GM12891 (cell line): ENCODE measurements around the gene HERC2.

Source experiments
- DNase-seq: peaks from one replicate; pipeline ENCODE4 v3.0.0; 2011; ENCODE audit warnings: low spot score; ENCODE audit not compliant: insufficient read length
- FAIRE-seq: peaks from 2 replicates; lab custom pipeline; 2011; peaks lifted over from hg19 to GRCh38; lab: Jason Lieb, UNC
- PAX5 ChIP-seq: IDR thresholded peaks from 2 replicates; pipeline ENCODE4 v1.6.1; 2011; ENCODE audit warnings: low read length, moderate library complexity, mild to moderate bottlenecking; ENCODE audit not compliant: insufficient read depth, severe bottlenecking
- POLR2A ChIP-seq: IDR thresholded peaks from 2 replicates; pipeline ENCODE4 v1.6.1; 2011; ENCODE audit warnings: low read depth, low read length, control low read depth
- POLR2AphosphoS5 ChIP-seq: IDR thresholded peaks from 2 replicates; pipeline ENCODE4 v1.6.1; 2011; ENCODE audit warnings: low read depth, low read length, control low read depth
- POU2F2 ChIP-seq: IDR thresholded peaks from 2 replicates; pipeline ENCODE4 v1.6.1; 2011; ENCODE audit warnings: low read depth, mild to moderate bottlenecking, control low read depth, low read length, moderate library complexity
- SPI1 ChIP-seq: IDR thresholded peaks from 2 replicates; pipeline ENCODE4 v1.6.1; 2011; ENCODE audit warnings: low read depth, low read length, control low read depth
- TAF1 ChIP-seq: IDR thresholded peaks from 2 replicates; pipeline ENCODE4 v1.6.1; 2011; ENCODE audit warnings: low read depth, low read length, control low read depth

HERC2 gene

DNA sequence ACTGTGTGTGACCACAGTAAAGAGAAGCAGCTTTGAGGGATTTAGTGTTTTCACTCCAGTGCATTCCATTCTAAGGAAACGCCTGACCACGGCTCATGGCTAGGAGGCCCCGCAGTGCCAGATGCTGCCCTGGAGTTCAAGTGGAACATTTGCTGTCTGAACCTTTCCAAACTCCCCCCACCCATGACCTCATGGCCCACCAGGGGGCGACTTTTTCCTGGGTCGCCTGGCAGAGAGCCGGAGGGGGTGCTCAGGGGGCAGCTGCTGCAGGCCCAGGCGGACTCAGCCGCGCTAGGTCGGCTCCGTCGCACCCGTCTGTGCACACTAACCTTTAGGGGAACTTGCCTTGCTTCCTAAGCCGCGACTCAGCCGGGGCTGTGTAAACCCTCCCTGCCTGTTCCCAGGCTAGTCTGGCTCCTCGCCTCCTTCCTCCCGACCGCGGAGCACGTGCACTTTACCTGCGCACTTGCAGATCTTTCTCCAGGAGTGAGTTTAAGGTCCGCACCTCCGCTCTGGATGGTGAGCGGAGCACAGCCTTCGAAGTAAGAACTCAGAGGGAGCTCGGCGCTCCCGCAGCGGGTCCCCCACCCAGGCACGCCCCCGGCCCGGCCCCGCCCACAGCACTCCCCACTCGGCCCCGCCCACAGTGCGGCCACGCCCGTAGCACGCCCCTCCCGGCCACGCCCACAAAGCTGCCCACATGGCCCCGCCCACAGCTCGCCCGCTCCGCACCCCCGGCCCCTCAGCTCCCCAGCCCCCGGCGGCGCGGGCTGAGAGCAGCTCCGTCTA, 223.0 kb downstream of the HERC2 start, which contains the start of gene OCA2:
Gene OCA2 (minus strand): TSS at position 550 of the 789 bp plus-strand sequence. CDS start 17,441 bp downstream, outside the sequence.
- TF ChIP-seq POLR2AphosphoS5 (no peak), POLR2A (no peak), PAX5 (no peak), POU2F2 (no peak), SPI1 (no peak), TAF1 (no peak)

GRCh38 chr15:28098360-28098765, 223.6 kb downstream of the HERC2 start:
- FAIRE-seq (no peak), DNase-seq (no peak)
- TF ChIP-seq SPI1, result no peak
- TF ChIP-seq POLR2A, result no peak
- TF ChIP-seq PAX5, result no peak
- TF ChIP-seq POU2F2, result no peak
- no peak for TF ChIP-seq POLR2AphosphoS5
- TF ChIP-seq TAF1, result no peak

More for the DNA sequence above, 223.0 kb downstream of the HERC2 start, which contains the start of gene OCA2:
- no peak for DNase-seq
- peak; percentile 23 for FAIRE-seq

DNA sequence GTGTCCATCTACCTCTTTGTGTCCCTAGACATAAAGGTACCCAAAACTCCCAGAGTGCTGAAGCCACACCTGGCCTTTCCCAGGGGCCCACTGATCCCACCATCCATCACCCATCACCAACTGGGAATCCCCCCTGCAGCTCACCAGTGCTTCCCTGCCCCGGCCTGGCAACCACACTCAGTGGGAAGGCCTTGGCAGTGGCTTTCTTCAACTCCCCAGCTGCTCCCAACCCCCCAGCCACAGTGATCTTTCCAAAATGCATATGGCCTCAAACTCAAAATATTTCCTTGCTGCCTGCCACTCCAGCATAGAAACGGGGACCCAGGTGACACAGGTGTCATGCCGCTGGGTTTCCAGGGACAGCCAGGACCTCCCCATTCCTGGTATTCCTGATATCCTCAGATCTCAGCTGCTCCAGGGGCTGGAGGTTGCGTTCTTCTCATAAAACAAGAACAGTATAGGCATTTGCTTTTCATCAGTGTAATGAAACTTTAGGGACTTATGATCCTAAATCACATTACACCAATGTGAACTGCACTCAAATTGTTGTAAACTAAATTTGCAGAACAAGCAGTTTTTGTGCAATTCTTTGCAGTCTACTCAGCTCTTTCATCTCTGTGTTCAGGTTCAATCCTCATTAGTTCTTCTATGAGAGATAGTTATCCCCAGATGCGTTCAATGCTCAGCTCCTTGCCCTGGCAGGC, 224.2 kb downstream of the HERC2 start:
- DNase-seq, result no peak
- TF ChIP-seq POU2F2, result no peak
- no peak for FAIRE-seq

DNA sequence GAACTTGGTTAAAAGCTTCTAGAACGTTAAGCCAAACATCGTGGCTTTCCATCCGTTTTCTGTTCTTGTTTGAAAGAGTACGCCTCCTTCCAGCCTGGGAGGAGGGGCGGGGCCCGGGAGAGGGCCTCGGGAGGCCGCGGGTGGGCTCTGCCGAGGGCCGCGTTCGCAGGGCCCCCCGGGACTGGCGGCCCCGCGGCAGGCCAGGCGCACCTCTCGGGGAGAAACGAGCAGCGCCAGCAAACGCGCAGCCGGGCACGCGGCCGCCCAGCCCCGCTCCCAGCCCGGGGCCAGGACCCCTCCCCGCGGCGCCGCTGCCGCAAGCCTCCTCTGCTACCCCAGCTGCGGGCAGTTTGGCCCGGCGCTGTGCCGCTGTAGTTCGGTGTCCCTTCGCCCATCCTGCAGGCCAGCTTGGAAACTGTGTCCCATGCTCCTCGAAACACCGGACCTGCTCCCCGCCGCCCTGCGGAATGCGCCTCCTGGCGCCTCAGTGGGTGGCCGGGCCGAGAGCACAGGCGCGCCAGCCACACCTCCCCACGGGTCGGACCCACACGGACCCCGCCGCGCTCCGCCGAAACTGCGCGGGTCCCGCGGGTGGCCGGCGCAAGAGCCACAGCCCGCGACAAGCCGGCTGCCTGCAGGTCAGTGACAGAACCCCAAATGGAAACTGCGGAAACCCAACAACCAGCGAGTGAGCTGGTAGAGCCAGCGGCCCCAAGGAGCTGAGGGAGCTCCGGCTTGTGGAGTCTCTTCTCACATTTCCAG, 225.1 kb downstream of the HERC2 start:
- TF ChIP-seq POU2F2, result no peak
- no peak for TF ChIP-seq TAF1
- no peak for TF ChIP-seq SPI1
- TF ChIP-seq PAX5, result no peak
- TF ChIP-seq POLR2AphosphoS5, result no peak
- no peak for TF ChIP-seq POLR2A
- DNase-seq (no peak), FAIRE-seq (no peak)

- FAIRE-seq, result no peak
- no peak for DNase-seq
- TF ChIP-seq PAX5 (no peak), POLR2A (no peak), POLR2AphosphoS5 (no peak), POU2F2 (no peak), TAF1 (no peak), SPI1 (no peak)
Measured at GRCh38 chr15:28096411-28096669, 225.6 kb downstream of the HERC2 start.

DNA sequence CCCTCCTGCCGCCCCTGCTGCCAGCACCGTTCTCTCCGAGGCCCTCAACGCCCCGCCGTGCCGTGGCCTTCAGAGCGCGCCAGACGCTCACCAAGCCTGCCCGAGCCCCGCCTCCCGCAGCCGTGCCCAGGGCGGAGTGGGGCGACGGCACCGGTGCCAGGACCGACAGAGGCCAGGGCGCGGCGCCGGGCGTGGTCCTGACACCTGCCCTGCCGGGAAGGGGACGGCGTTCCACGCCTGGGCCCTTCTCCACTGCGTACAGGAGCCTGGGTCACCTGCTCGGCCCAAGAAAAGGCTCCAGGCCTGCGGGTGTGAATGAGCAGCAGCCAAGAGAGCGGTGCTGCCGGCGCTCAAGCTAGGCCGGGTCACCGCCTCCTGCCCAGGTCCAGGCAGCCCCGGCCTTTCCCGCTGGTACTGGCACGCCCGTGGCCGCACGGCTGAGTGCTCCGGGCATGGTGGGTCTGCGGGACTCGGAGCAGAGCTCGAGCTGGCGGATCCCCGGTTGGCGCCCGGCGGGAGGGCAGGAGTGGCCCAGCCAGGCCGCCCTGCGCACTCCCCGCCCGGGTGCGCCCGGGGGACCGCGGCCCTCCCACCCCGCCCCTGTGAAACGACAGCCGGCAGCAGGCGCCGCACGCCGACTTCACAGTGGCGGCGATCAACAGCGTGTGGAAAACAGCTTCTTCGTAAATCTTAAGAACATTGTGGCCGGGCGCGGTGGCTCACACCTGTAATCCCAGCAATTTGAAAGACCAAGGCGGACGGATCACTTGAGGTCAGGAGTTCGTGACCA, 227.1 kb downstream of the HERC2 start:
- TF ChIP-seq POLR2AphosphoS5, result no peak
- TF ChIP-seq POU2F2, result no peak
- no peak for TF ChIP-seq SPI1
- no peak for TF ChIP-seq PAX5
- no peak for TF ChIP-seq TAF1
- TF ChIP-seq POLR2A, result no peak
- DNase-seq, result no peak
- FAIRE-seq, result no peak

GRCh38 chr15:28093752-28094535, 228.0 kb downstream of the HERC2 start:
- no peak for FAIRE-seq
- no peak for DNase-seq
- TF ChIP-seq PAX5, result no peak
- no peak for TF ChIP-seq TAF1
- no peak for TF ChIP-seq SPI1
- TF ChIP-seq POLR2A, result no peak
- TF ChIP-seq POU2F2, result no peak
- TF ChIP-seq POLR2AphosphoS5, result no peak

DNA sequence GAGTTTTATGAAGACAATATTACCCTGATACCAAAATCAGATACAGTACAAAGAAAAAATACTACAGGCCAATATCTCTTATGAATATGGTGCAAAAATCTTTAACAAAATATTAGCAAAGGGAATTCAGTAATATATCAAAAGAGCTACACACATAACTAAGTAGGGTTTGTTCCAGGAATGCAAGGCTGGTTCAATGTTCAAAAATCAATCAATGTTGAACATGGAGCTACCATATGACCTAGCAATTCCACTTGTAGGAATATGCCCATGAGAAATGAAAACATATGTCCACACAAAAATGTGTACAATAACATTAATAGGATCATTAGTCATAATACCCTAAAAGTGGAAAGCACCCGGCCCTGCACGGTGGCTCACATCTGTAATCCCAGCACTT, 230.7 kb downstream of the HERC2 start:
- DNase-seq (no peak), FAIRE-seq (no peak)
- TF ChIP-seq PAX5 (no peak), POU2F2 (no peak), TAF1 (no peak), POLR2AphosphoS5 (no peak), POLR2A (no peak), SPI1 (no peak)
